Endometrial microvascular endothelial cells (primary cell): ENCODE results near the gene MLLT1. TPM values are rescaled to one million over a fixed set of nuclear protein-coding genes. Genes with fewer than 3 reads are reported as not detected.

Experiments used
- in situ Hi-C: cut with HindIII; loops from 2 replicates; pipeline ENCODE4 v1.10.0; 2017; ENCODE audit warnings: low sequenced_read_pairs, low pct_unique_long_range_greater_than_20kb; ENCODE audit errors: inconsistent ontology term
- total RNA-seq: library from RNA; depleted of rRNA; stranded (reverse); fragments of >200 nt; gene quantifications from one replicate; pipeline ENCODE4 v1.2.3, GENCODE V29; 2015; ENCODE audit errors: inconsistent ontology term

Gene MLLT1
- total RNA-seq, 1 donor from 2014 or later, result 17.2 TPM

- in situ Hi-C loops, result loop anchor here (10.0 kb wide), 1 partner anchor 45 kb away; the partner anchor contains the start of gene MLLT1
Measured at GRCh38 chr19:6229216-6229913, 50.4 kb downstream of the MLLT1 start.

GRCh38 chr19:6228551-6229215, 51.1 kb downstream of the MLLT1 start:
- in situ Hi-C loops, result loop anchor here (10.0 kb wide), 1 partner anchor 46 kb away; the partner anchor contains the start of gene MLLT1

GRCh38 chr19:6227936-6228325, 51.8 kb downstream of the MLLT1 start:
- in situ Hi-C loops, result loop anchor here (10.0 kb wide), 1 partner anchor 47 kb away; the partner anchor contains the start of gene MLLT1

GRCh38 chr19:6227156-6227935, 52.4 kb downstream of the MLLT1 start:
- in situ Hi-C loops, result loop anchor here (10.0 kb wide), 1 partner anchor 47 kb away; the partner anchor contains the start of gene MLLT1

- in situ Hi-C loops, result loop anchor here (10.0 kb wide), 1 partner anchor 48 kb away; the partner anchor contains the start of gene MLLT1
Measured at GRCh38 chr19:6226444-6227155, 53.2 kb downstream of the MLLT1 start.

- in situ Hi-C loops, result loop anchor here (10.0 kb wide), 1 partner anchor 49 kb away; the partner anchor contains the start of gene MLLT1
Measured at GRCh38 chr19:6226012-6226411, 53.8 kb downstream of the MLLT1 start.

GRCh38 chr19:6225232-6225865, 54.4 kb downstream of the MLLT1 start:
- in situ Hi-C loops, result loop anchor here (10.0 kb wide), 1 partner anchor 49 kb away; the partner anchor contains the start of gene MLLT1

- in situ Hi-C loops, result loop anchor here (10.0 kb wide), 1 partner anchor 51 kb away; the partner anchor contains the start of gene MLLT1
Measured at GRCh38 chr19:6224308-6224675, 55.5 kb downstream of the MLLT1 start.

- in situ Hi-C loops, result loop anchor here (10.0 kb wide), 1 partner anchor 51 kb away; the partner anchor contains the start of gene MLLT1
Measured at GRCh38 chr19:6223461-6224307, 56.1 kb downstream of the MLLT1 start.

- in situ Hi-C loops, result loop anchor here (10.0 kb wide), 1 partner anchor 52 kb away; the partner anchor contains the start of gene MLLT1
Measured at GRCh38 chr19:6222884-6223283, 56.9 kb downstream of the MLLT1 start.

GRCh38 chr19:6221878-6222746, 57.7 kb downstream of the MLLT1 start:
- in situ Hi-C loops, result loop anchor here (10.0 kb wide), 1 partner anchor 53 kb away; the partner anchor contains the start of gene MLLT1

- in situ Hi-C loops, result loop anchor here (10.0 kb wide), 1 partner anchor 53 kb away; the partner anchor contains the start of gene MLLT1
Measured at GRCh38 chr19:6221220-6221877, 58.4 kb downstream of the MLLT1 start.

GRCh38 chr19:6220385-6221191, 59.2 kb downstream of the MLLT1 start:
- in situ Hi-C loops, result loop anchor here (10.0 kb wide), 1 partner anchor 54 kb away; the partner anchor contains the start of gene MLLT1

- in situ Hi-C loops, result loop anchor here (10.0 kb wide), 1 partner anchor 55 kb away; the partner anchor contains the start of gene MLLT1
Measured at GRCh38 chr19:6219586-6220290, 60.0 kb downstream of the MLLT1 start.
